ENCODE measurements around the gene ARHGAP27. TPM values are rescaled to one million over a fixed set of nuclear protein-coding genes. Genes with fewer than 3 reads are reported as not detected.

Gene ARHGAP27
- total RNA-seq, 1 donor from 2014 or later: 1.0 TPM

Other genes starting within 250 kb of the ARHGAP27 start
- gene FMNL1, start 211.0 kb downstream of the ARHGAP27 start, total RNA-seq (ENCODE audit: low replicate concordance): 2.0 and 2.4 TPM in 2 replicates
- gene SPATA32, start 170.8 kb downstream of the ARHGAP27 start, total RNA-seq (ENCODE audit: low replicate concordance): not detected in 2 replicates
- 0.34 and 2.7 TPM in 2 replicates for gene MAP3K14, start 115.8 kb downstream of the ARHGAP27 start, total RNA-seq (ENCODE audit: low replicate concordance)
- gene PLEKHM1, start 57.9 kb upstream of the ARHGAP27 start, total RNA-seq (ENCODE audit: low replicate concordance): 6.2 and 7.0 TPM in 2 replicates